Measurements from ENCODE around the gene C1orf226.

DNA sequence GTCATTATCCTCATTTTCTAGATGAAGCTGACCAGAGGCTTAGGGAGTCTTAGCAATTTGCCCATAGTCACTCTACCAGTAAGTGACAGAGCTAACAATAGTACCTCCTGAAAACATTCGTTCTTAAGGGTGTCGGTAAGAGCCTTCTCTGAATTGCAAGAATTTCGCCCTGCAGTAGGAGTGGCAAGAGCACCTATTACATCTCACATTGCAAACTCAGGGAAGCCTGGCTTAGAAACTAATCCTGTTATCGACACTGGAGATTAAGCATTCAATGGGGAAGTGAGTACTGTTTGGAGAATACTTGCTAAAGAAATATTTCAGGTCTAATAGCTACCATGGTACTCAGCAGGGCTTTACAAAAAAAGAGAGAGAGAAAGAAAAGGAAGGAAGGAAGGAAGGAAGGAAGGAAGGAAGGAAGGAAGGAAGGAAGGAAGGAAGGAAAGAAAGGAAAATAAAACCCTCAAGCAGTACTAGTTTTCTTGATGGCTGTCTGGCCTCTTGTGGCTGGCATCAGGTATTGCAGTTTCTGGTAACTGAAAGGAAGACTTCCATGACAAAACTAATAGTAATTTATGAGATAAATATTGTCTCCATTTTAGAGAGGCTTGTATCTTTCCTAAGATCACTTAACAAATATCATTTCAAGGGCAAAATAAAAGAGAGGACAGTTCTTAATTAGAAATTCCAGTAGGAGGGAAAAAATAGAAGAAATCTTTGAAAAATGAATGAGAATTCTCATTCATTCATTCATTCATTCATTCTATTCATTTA, 10.4 kb downstream of the C1orf226 start:
- TF ChIP-seq, protein P1, sequence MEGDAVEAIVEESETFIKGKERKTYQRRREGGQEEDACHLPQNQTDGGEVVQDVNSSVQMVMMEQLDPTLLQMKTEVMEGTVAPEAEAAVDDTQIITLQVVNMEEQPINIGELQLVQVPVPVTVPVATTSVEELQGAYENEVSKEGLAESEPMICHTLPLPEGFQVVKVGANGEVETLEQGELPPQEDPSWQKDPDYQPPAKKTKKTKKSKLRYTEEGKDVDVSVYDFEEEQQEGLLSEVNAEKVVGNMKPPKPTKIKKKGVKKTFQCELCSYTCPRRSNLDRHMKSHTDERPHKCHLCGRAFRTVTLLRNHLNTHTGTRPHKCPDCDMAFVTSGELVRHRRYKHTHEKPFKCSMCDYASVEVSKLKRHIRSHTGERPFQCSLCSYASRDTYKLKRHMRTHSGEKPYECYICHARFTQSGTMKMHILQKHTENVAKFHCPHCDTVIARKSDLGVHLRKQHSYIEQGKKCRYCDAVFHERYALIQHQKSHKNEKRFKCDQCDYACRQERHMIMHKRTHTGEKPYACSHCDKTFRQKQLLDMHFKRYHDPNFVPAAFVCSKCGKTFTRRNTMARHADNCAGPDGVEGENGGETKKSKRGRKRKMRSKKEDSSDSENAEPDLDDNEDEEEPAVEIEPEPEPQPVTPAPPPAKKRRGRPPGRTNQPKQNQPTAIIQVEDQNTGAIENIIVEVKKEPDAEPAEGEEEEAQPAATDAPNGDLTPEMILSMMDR (IDR thresholded peaks at IDR 0.05), result peak; percentile 67 to 87 (median 78)
- no peak for TF ChIP-seq POLR2A (IDR thresholded peaks at IDR 0.05)

Measured in heart left ventricle (tissue), 13 donors.